ENCODE results near the gene TTC39C. TPM values are rescaled to one million over a fixed set of nuclear protein-coding genes. Genes with fewer than 3 reads are reported as not detected.

TTC39C gene
- total RNA-seq, 2 donors from 2014 or later, result 44.0 to 46.2 TPM

DNA sequence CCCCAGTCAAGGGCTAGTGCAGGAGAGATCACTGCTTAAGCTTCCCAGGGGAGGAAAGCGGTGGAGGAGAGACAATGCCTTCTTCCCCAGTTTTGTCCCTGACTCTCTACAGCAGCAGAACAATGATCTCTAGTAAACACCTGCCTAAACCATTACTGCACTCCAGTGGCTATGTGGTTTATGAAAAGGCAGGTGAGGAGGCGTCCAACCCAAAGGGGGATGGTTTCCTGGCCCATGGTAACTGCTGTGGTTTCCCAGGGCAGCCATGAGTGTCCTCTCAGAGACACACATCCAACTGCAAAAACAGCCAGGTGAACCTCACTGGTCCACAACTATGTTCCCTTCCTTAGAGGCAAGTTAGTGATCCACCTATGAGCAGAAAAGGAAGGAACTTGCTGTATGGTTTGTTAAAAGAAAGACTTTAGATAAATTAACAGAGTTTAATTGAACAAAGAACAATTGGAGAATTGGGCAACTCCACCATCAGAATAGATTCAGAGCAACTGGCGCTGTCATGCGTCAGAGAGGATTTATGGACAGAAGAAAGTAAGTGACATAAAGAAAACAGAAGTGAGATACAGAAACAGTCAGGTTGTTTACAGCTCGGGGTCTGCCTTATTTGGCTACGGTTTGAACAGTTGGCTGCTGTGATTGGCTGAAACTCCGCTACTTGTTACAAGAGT, 4.8 kb upstream of the TTC39C start:
- Mint-ChIP-seq H3K36me3 (no peaks in the 10 kb centered on the region), H3K9me3 (no peaks in the 10 kb centered on the region), H3K27ac (peak overlapping the region; percentile 25 to 41)
- DNase-seq (ENCODE audit: low spot score in 2 of 2), result no peak
- no peak for ATAC-seq

- DNase-seq (ENCODE audit: low spot score in 2 of 2) (no peak), ATAC-seq (no peak)
- H3K36me3 Mint-ChIP-seq, result peaks cover 6% of the 10 kb centered on the region in 2 donors
- no peaks in the 10 kb centered on the region for H3K9me3 Mint-ChIP-seq
- H3K27ac Mint-ChIP-seq, result no peak overlapping the region
Measured at GRCh38 chr18:24010673-24011072, 3.9 kb upstream of the TTC39C start.

DNA sequence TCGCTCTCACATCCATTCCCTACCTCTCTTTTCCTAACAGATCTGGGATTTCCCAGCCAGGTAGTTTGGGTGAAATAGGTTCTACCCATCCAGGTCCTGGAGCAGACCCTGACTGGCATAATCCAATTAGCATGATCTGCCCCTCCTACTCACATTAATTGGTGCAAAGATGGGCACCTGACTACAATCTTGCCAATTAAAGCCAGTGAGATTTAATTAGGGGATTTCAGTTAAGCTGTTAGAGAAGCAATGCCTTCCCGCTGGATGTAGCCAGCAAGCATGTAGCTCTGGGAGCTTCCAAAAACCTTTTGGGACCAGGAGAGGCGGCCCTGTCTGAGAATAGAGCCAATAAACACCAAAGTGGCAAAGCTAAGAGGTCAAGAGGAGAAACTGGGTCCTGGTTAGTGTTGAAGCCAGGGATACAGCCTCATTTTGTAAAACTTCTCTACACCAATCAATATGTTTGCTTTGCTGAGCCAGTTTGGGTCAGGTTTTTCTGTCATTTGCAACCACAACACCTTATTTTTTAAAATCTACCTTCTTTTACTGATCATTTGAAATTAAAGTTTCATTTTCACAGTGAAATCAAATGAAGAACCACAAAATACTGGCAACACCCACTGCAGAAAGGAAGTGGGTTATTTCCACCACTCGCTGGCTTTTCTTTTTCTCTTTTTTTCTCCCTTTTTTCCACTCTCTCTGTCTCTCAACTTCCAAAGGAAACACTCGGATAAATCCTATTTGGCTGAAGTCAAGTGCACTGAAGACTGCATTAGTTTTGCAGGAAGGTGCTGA, 3.2 kb upstream of the TTC39C start:
- H3K36me3 Mint-ChIP-seq, result peaks cover 6 to 11% of the 10 kb centered on the region in 2 donors
- no peak for ATAC-seq
- H3K27ac Mint-ChIP-seq, result peak overlapping the region; percentile 65 to 73
- no peaks in the 10 kb centered on the region for H3K9me3 Mint-ChIP-seq
- no peak for DNase-seq (ENCODE audit: low spot score in 2 of 2)

GRCh38 chr18:24013051-24013450, 1.5 kb upstream of the TTC39C start:
- Mint-ChIP-seq H3K9me3 (no peaks in the 10 kb centered on the region), H3K36me3 (peaks cover 6 to 21% of the 10 kb centered on the region in 2 donors), H3K27ac (peak overlapping the region; percentile 65 to 66)
- DNase-seq (ENCODE audit: low spot score in 2 of 2) (no peak), ATAC-seq (no peak)

DNA sequence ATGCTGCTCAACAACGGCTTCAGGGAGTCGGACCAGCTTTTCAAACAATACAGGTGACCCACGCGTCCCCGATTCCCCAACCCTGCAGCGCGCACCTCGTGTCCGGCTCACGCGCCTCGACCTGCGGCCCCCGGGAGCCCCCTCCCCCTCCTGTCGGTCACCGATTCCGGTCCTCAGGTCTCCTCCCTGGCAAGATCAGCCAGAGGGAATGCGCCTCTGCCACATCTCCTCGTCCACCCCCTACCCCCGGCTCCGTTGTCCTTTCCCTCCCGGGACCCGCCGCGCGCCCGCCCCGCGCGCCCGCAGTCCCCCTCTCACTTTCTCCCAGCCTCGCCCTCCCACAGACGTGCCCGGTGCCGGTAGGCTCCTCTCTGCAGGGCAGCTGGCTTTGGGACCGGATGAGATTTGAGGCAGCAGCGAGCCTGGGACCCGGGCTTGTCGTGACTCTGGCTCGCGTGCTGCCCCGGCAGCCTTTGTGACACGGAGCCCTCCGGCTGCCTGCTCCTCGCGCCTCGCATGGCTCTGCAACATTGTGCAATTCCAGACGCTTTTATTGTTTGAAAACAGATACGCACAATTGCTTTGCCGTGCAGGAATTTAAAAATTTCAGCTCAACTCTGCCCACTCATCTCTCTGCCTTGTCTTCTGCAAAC, 558 bp downstream of the TTC39C start:
- peaks cover 11 to 21% of the 10 kb centered on the region in 2 donors for H3K36me3 Mint-ChIP-seq
- H3K27ac Mint-ChIP-seq, result peak overlapping the region; percentile 84 to 95
- DNase-seq (ENCODE audit: low spot score in 2 of 2) (peak; percentile 62 to 67), ATAC-seq (peak; percentile 4 to 21)
- H3K9me3 Mint-ChIP-seq, result no peaks in the 10 kb centered on the region

DNA sequence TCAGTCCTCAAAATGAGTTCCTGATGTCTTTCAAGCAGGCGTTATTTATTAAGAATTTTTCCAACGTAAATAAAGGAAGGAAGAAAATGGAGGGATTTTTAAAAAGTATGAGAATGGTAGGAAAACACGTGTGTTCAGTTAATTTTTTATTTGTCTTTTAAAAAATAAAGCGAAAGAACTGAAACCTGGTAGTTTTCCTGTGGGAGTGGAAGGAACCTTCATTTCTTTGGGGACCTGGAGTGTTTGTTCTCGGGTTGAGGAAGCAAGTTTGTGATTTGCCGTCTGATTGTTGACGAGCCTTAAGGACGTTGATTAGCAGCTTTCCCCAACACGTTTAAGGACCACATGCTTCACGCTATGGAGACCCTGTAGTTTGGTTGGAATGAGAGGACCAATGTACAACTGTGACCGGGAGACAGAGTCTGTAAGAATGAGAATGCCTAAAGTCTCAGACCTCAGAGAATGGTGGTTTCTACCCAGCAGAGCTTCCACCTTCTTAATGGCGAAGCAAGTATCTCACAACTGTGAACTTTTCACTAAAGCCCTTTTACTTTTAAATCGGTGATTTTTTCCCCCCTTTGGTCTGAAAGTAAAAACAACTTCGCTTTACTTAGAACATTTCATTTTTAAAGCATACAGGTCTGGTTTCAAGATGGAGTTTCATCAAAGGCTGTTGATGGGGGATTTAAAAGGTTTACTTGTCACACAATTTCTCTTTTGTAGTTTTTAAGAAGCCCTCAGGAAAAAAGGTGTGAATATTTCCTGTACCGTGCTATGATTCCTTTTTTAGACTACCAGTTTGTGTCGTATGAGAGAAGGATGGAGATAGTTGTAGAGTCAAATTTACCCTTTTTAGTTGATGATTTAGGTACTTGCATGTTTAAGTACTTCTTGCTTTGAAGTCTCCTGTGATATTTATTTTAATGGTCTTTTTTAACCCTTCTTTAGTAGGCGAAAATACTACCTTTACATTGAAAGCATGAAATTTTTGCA, 1.4 kb downstream of the TTC39C start:
- Mint-ChIP-seq H3K27ac (peak overlapping the region; percentile 84 to 95), H3K36me3 (peaks cover 12 to 21% of the 10 kb centered on the region in 2 donors), H3K9me3 (no peaks in the 10 kb centered on the region)
- ATAC-seq (no peak), DNase-seq (ENCODE audit: low spot score in 2 of 2) (no peak)

- Mint-ChIP-seq H3K9me3 (no peaks in the 10 kb centered on the region), H3K27ac (peak overlapping the region in 1 of 2 donors; percentile 95), H3K36me3 (peaks cover 12 to 21% of the 10 kb centered on the region in 2 donors)
- DNase-seq (ENCODE audit: low spot score in 2 of 2) (no peak), ATAC-seq (no peak)
Measured at GRCh38 chr18:24016643-24017042, 2.1 kb downstream of the TTC39C start.

- H3K9me3 Mint-ChIP-seq, result no peaks in the 10 kb centered on the region
- DNase-seq (ENCODE audit: low spot score in 2 of 2) (no peak), ATAC-seq (peak in 1 of 2 donors; percentile 17)
- H3K27ac Mint-ChIP-seq, result peak overlapping the region; percentile 69 to 89
- H3K36me3 Mint-ChIP-seq, result peaks cover 18 to 27% of the 10 kb centered on the region in 2 donors
Measured at GRCh38 chr18:24018299-24018886, 3.8 kb downstream of the TTC39C start.

DNA sequence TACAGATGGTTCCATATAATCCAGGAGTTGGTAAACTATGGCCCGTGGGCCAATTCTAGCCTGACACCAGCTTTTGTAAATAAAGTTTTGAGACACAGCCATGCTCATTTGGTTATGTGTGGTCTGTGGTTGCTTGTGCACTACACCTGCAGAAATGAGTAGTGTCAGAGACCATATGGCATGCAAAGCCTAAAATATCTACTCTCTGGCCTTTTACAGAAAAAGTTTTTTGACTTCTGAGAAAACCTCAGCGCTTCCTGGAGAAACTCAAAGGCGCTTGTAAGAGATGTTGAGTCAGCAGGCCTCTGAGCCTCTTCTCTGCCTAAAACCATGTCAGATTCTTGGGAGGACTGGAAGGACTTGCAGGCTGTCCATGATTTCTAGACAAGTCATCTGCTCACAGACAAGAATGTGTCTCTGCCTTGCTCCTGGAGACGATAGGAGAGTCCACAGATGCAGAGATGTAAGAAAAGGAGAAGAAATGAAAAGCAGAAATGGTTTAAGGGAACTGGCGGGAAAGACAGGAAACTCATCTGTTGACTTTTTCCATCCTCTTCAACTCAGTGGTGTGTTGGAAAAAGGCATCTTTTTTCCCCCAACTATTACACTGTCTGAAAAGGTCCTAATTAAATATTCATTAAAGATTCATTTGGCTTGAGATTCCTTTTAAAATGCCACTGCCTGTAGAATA, 5.2 kb downstream of the TTC39C start:
- Mint-ChIP-seq H3K27ac (peak overlapping the region; percentile 89 to 99), H3K36me3 (peaks cover 18 to 27% of the 10 kb centered on the region in 2 donors), H3K9me3 (no peaks in the 10 kb centered on the region)
- peak; percentile 58 to 67 for DNase-seq (ENCODE audit: low spot score in 2 of 2)
- peak; percentile 79 to 87 for ATAC-seq

GRCh38 chr18:24021505-24021904, 7.0 kb downstream of the TTC39C start:
- ATAC-seq, result peak in 1 of 2 donors; percentile 1
- Mint-ChIP-seq H3K9me3 (no peaks in the 10 kb centered on the region), H3K27ac (peak overlapping the region; percentile 89 to 94), H3K36me3 (peaks cover 16 to 19% of the 10 kb centered on the region in 2 donors)
- no peak for DNase-seq (ENCODE audit: low spot score in 2 of 2)

- DNase-seq (ENCODE audit: low spot score in 2 of 2), result no peak
- Mint-ChIP-seq H3K9me3 (no peaks in the 10 kb centered on the region), H3K27ac (peak overlapping the region; percentile 24 to 89), H3K36me3 (peaks cover 13 to 22% of the 10 kb centered on the region in 2 donors)
- no peak for ATAC-seq
Measured at GRCh38 chr18:24022161-24022560, 7.6 kb downstream of the TTC39C start.

DNA sequence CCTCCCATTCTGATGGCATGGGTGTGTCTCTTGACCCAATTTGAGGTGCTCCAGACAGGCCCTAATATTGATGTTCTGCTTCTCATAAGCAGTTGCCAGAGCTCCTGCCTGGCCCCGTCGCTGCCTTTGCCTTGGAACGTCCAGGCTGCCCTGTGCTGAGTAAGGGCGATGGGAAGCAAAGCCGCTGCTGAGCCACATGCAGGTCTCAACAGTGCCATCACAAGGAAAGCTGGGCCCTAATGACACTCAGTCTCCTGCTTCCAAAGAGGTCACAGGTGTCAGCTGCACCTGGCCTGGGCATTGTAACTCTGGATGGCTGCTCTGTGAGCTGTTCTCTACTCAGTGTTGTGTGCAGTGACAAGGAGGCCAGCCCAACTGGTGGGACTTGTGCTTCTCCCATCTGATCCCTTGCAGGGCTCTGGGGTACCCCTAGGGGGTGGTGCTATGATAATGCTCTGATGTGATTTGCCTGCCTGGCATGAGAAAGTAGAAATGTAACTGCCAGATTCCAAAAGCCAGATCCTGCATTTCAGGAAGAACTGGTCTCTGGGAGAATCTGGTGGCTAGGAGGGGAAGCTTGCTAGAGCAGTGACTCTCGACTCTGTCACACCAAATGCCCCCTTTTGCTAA, 8.7 kb downstream of the TTC39C start:
- Mint-ChIP-seq H3K27ac (peak overlapping the region in 1 of 2 donors; percentile 89), H3K9me3 (no peaks in the 10 kb centered on the region), H3K36me3 (peaks cover 11 to 26% of the 10 kb centered on the region in 2 donors)
- ATAC-seq (no peak), DNase-seq (ENCODE audit: low spot score in 2 of 2) (no peak)

DNA sequence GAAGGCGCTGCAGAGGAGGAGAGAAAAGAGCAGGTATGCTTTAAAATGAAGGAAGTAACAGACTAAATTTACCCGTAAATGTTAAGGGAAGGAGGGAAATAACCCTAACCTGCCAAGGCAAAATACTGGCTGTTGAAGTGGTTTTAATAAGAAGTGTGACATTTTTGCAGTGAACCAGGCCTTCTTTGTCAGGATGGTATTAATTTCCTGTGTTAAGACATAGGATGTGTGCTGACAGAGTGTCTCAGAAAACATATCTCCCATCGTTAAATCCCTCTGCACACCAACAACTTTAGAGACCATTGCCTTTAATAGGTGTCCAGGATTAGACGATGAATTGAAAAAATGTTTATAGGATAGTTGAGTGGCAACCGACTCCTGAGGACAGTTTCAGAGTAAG, 9.9 kb downstream of the TTC39C start:
- ATAC-seq, result no peak
- Mint-ChIP-seq H3K27ac (peak overlapping the region in 1 of 2 donors; percentile 81), H3K9me3 (no peaks in the 10 kb centered on the region)

GRCh38 chr18:24026457-24026856, 11.9 kb downstream of the TTC39C start:
- no peaks in the 10 kb centered on the region for H3K9me3 Mint-ChIP-seq
- ATAC-seq (no peak), DNase-seq (ENCODE audit: low spot score in 2 of 2) (no peak)
- peaks cover 11 to 20% of the 10 kb centered on the region in 2 donors for H3K36me3 Mint-ChIP-seq
- H3K27ac Mint-ChIP-seq, result peak overlapping the region in 1 of 2 donors; percentile 44

More for the DNA sequence above, 9.9 kb downstream of the TTC39C start:
- DNase-seq (ENCODE audit: low spot score in 2 of 2), result no peak
- H3K36me3 Mint-ChIP-seq, result peaks cover 11 to 26% of the 10 kb centered on the region in 2 donors
